ENCODE data around the gene NDUFB2.

The NDUFB2 gene

GRCh38 chr7:140695381-140695780, 1.1 kb upstream of the NDUFB2 start:
- CTCF ChIA-PET = interaction anchor here (1.1 kb wide), 1 partner anchor 21 kb away, joined by 7 read pairs; no protein-coding TSS in a partner anchor
- H3K36me3 ChIP-seq (ENCODE audit: control insufficient read depth in 2 of 2, insufficient read depth in 1 of 2, low read length in 2 of 2) = peaks cover 7 to 59% of the 10 kb centered on the region in 2 experiments; a peak in 2 of 3 replicates
- no peak overlapping the region for H3K4me3 ChIP-seq (ENCODE audit: low read depth, low read length)
- H3K4me1 ChIP-seq (ENCODE audit: control insufficient read depth, insufficient read depth, low read length) = no peaks in the 10 kb centered on the region
- no peak for TF ChIP-seq ZNF16 (tag by site-specific recombination; IDR thresholded peaks at IDR 0.05; ENCODE audit: low read depth)
- TF ChIP-seq ZNF600 (tag by site-specific recombination; IDR thresholded peaks at IDR 0.05) = 0 out of 2 replicates have a peak, but pooled peaks have one; percentile 20
- TF ChIP-seq HOXC10 (CRISPR knock-in tag; IDR thresholded peaks at IDR 0.05) = no peak
- no peaks in the 10 kb centered on the region for H3K9me3 ChIP-seq (ENCODE audit: control insufficient read depth, insufficient read depth, low read depth, low read length)
- H3K27ac ChIP-seq (ENCODE audit: extremely low read depth, low read depth, low read length) = no peak overlapping the region
- POLR2A ChIA-PET = interaction anchor here (0.6 kb wide), 1 partner anchor 365 kb away, joined by 4 read pairs; no protein-coding TSS in a partner anchor

- H3K4me1 ChIP-seq (ENCODE audit: control insufficient read depth, insufficient read depth, low read length) = no peaks in the 10 kb centered on the region
- POLR2A ChIA-PET = interaction anchor here (0.6 to 1.3 kb wide), 10 partner anchors 9 to 319 kb away, joined by 3 to 11 read pairs (median 4); partner anchors contain the start of gene MRPS33
- TF ChIP-seq KLF1 (tag by site-specific recombination; IDR thresholded peaks at IDR 0.05) (no peak), ZSCAN23 (tag by site-specific recombination; IDR thresholded peaks at IDR 0.05) (no peak), ZNF473 (tag by site-specific recombination; IDR thresholded peaks at IDR 0.05) (no peak), PBX3 (CRISPR knock-in tag; IDR thresholded peaks at IDR 0.05) (no peak), ZNF785 (tag by site-specific recombination; IDR thresholded peaks at IDR 0.05) (no peak), KLF8 (tag by site-specific recombination; IDR thresholded peaks at IDR 0.05) (no peak), ZNF548 (tag by site-specific recombination; IDR thresholded peaks at IDR 0.05) (no peak), ZNF610 (tag by site-specific recombination; IDR thresholded peaks at IDR 0.05; ENCODE audit: borderline replicate concordance) (peak; percentile 97), ZNF518A (tag by site-specific recombination; conservative IDR thresholded peaks at IDR 0.05; ENCODE audit: low read depth) (no peak), ZBTB44 (tag by site-specific recombination; IDR thresholded peaks at IDR 0.05) (no peak), GFI1B (tag by site-specific recombination; IDR thresholded peaks at IDR 0.05) (no peak), ZNF792 (tag by site-specific recombination; IDR thresholded peaks at IDR 0.05) (no peak), ZNF133 (tag by site-specific recombination; IDR thresholded peaks at IDR 0.05) (no peak), FEZF1 (tag by site-specific recombination; IDR thresholded peaks at IDR 0.05) (no peak), ZNF169 (tag by site-specific recombination; IDR thresholded peaks at IDR 0.05) (no peak), ZFHX2 (tag by site-specific recombination; conservative IDR thresholded peaks at IDR 0.05) (peak; percentile 36), PRDM10 (tag by site-specific recombination; IDR thresholded peaks at IDR 0.05) (no peak), ZNF776 (tag by site-specific recombination; IDR thresholded peaks at IDR 0.05; ENCODE audit: borderline replicate concordance) (no peak), ZBTB8A (tag by site-specific recombination; IDR thresholded peaks at IDR 0.05) (no peak), ZNF404 (tag by site-specific recombination; IDR thresholded peaks at IDR 0.05) (no peak), ZNF146 (tag by site-specific recombination; IDR thresholded peaks at IDR 0.05) (no peak)
These were observed 356 bp upstream of the NDUFB2 start for GRCh38 chr7:140696024-140696679.

More at GRCh38 chr7:140696024-140696679, 356 bp upstream of the NDUFB2 start:
- H3K9me3 ChIP-seq (ENCODE audit: control insufficient read depth, insufficient read depth, low read depth, low read length) = no peaks in the 10 kb centered on the region
- peak overlapping the region; percentile 79; the same call in 1 of the 2 replicates for H3K27ac ChIP-seq (ENCODE audit: extremely low read depth, low read depth, low read length)
- CTCF ChIA-PET = interaction anchor here (1.1 kb wide), 1 partner anchor 22 kb away, joined by 7 read pairs; no protein-coding TSS in a partner anchor
- peak overlapping the region; percentile 87 for H3K4me3 ChIP-seq (ENCODE audit: low read depth, low read length)
- peaks cover 0 to 52% of the 10 kb centered on the region in 2 experiments; a peak in 1 of 3 replicates for H3K36me3 ChIP-seq (ENCODE audit: control insufficient read depth in 2 of 2, insufficient read depth in 1 of 2, low read length in 2 of 2)
